IPS DF 6.9 (cell line): ENCODE measurements around the gene GREB1.

Experiments used
- DNase-seq: peaks from one replicate; pipeline ENCODE4 v3.0.0-alpha.2; 2013; ENCODE audit warnings: low read depth, low spot score
- H3K27ac ChIP-seq: one replicate; pipeline ENCODE4 v1.5.1; 2013; ENCODE audit warnings: low read length, control low read depth
- H3K27me3 ChIP-seq: 2 replicates; pipeline ENCODE4 v1.6.1; 2013; ENCODE audit warnings: mild to moderate bottlenecking, low read length; ENCODE audit not compliant: control insufficient read depth, insufficient read depth
- H3K36me3 ChIP-seq: 2 replicates; pipeline ENCODE4 v1.6.1; 2013; ENCODE audit warnings: low read length; ENCODE audit not compliant: control insufficient read depth, insufficient read depth
- H3K4me1 ChIP-seq: 2 replicates; pipeline ENCODE4 v1.6.1; 2013; ENCODE audit warnings: low read length; ENCODE audit not compliant: control insufficient read depth, insufficient read depth
- H3K4me3 ChIP-seq: 2 replicates; pipeline ENCODE4 v1.5.1; 2013; ENCODE audit warnings: mild to moderate bottlenecking, low read length
- H3K9me3 ChIP-seq: 2 replicates; pipeline ENCODE4 v1.6.1; 2013; ENCODE audit warnings: low read length, inconsistent platforms; ENCODE audit not compliant: control insufficient read depth, insufficient read depth
- WGBS: extraction: QIAGEN DNeasy Blood & Tissue Kit; methylation state at CpG from one replicate; pipeline ENCODE4 v1.1.7; 2013; ENCODE audit warnings: mixed read lengths, missing lambda C conversion rate; ENCODE audit not compliant: insufficient read length, insufficient coverage; 5-methylcytosine and 5-hydroxymethylcytosine counted together

GREB1 gene

GRCh38 chr2:11512431-11512830, 21.4 kb upstream of the GREB1 start:
- Histone ChIP-seq H3K27me3 (no peaks in the 10 kb centered on the region), H3K9me3 (0 out of 2 replicates have a peak, but pooled peaks cover 1% of the 10 kb centered on the region), H3K4me3 (no peak overlapping the region), H3K4me1 (peaks cover 2% of the 10 kb centered on the region), H3K27ac (no peak overlapping the region), H3K36me3 (no peaks in the 10 kb centered on the region)
- WGBS = no CpG with 5 or more reads among the region's 5 CpGs
- no peak for DNase-seq

DNA sequence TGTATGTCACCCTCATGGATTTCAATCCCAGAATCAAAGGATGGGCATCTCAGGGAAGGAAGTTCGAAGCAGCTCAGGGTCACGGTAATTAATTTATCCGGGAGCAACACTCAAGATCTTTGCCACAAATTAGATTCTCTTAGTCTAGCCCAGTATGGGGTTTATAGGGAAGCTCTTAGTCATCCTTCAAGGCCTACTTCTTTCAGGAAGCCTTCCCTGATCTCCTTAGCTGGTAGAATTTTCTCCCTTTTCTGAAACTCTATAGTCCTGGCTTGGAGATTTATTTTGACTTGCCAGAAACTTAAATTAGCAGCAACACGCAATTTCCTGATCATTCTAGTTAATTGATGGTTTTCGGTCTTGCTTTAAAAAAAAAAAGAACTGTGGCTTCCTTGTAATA, 20.5 kb upstream of the GREB1 start:
- no CpG with 5 or more reads among the region's 5 CpGs for WGBS
- H3K27ac ChIP-seq = no peak overlapping the region
- H3K4me3 ChIP-seq = no peak overlapping the region
- no peak for DNase-seq
- no peaks in the 10 kb centered on the region for H3K36me3 ChIP-seq
- peaks cover 2% of the 10 kb centered on the region for H3K4me1 ChIP-seq
- 0 out of 2 replicates have a peak, but pooled peaks cover 1% of the 10 kb centered on the region for H3K9me3 ChIP-seq
- H3K27me3 ChIP-seq = no peaks in the 10 kb centered on the region

- Histone ChIP-seq H3K4me3 (no peak overlapping the region), H3K36me3 (no peaks in the 10 kb centered on the region), H3K27me3 (no peaks in the 10 kb centered on the region), H3K27ac (no peak overlapping the region), H3K4me1 (peaks cover 2% of the 10 kb centered on the region), H3K9me3 (0 out of 2 replicates have a peak, but pooled peaks cover 1% of the 10 kb centered on the region)
- WGBS = no CpG with 5 or more reads among the region's 3 CpGs
- no peak for DNase-seq
Observed at GRCh38 chr2:11514081-11514730, 19.6 kb upstream of the GREB1 start.

DNA sequence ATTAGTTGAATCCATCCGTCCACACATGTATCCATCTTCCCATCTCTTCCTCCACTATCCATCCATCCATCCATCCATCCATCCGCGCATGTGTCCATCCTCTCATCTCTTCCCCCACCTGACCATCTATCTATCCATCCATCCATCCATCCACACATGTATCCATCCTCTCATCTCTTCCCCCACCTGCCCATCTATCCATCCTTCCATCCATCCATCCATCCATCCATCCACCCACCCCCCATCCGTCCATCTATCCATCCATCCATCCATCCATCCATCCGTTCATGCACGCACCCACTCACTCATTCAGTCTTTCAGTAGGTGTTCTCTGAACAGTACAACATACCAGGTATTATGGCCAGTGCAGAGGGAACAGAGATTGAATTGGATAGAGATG, 18.9 kb upstream of the GREB1 start:
- H3K27ac ChIP-seq = no peak overlapping the region
- 0 out of 2 replicates have a peak, but pooled peaks cover 1% of the 10 kb centered on the region for H3K9me3 ChIP-seq
- H3K36me3 ChIP-seq = no peaks in the 10 kb centered on the region
- 100% methylated on average over 4 of the region's 6 CpGs for WGBS
- DNase-seq = no peak
- no peak overlapping the region for H3K4me3 ChIP-seq
- H3K27me3 ChIP-seq = no peaks in the 10 kb centered on the region
- peaks cover 2% of the 10 kb centered on the region for H3K4me1 ChIP-seq

DNA sequence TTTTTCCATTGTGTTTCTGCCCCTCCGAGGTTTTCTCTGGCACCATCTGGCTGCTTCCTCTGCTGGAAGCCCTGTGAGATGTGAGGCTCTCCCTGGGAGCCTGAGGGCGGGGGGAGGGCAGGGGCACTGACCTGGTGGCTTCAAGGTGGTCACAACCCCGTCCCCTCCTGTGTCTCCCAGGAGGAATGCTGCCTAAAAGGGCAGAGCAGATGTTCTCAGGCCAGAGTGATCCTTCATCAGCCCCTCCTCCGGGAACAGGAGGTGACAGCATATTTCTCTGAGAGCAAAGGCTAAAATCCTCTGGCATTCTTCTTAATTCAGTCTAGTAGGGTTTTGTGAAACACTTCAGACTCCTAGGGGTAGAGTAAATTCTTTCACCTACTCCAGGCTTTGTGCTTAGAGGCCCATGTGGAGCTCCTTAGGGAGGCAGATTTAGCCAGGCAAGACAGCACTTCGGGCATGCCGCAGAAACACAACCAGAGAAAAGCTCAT, 18.3 kb upstream of the GREB1 start:
- no CpG with 5 or more reads among the region's 6 CpGs for WGBS
- no peaks in the 10 kb centered on the region for H3K27me3 ChIP-seq
- peaks cover 2% of the 10 kb centered on the region for H3K4me1 ChIP-seq
- no peak for DNase-seq
- H3K27ac ChIP-seq = no peak overlapping the region
- 0 out of 2 replicates have a peak, but pooled peaks cover 1% of the 10 kb centered on the region for H3K9me3 ChIP-seq
- H3K36me3 ChIP-seq = no peaks in the 10 kb centered on the region
- no peak overlapping the region for H3K4me3 ChIP-seq

- DNase-seq = no peak
- H3K27me3 ChIP-seq = no peaks in the 10 kb centered on the region
- no CpG with 5 or more reads among the region's 10 CpGs for WGBS
Observed at GRCh38 chr2:11516984-11517648, 16.7 kb upstream of the GREB1 start.

DNA sequence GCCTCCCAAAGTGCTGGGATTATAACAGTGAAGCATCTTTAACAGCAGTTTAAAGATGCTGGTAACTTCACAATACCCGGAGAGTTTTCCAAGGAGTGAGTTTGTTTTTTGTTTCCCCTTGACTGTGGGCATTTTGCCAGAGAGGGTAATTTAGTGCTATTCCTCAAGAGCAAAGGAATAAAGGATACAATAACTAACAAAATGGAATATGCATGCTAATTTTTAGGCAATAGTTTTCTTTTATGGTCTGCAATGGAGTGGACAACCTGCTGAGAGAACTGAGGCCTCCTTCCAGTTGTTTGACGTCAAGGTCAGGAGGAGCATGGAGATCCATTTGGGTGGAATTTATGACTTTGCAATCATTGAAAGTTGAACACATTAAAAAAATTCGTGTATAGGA, 15.9 kb upstream of the GREB1 start:
- no peak overlapping the region for H3K27ac ChIP-seq
- no peaks in the 10 kb centered on the region for H3K36me3 ChIP-seq
- no peak overlapping the region for H3K4me3 ChIP-seq
- no peak for DNase-seq
- H3K9me3 ChIP-seq = 0 out of 2 replicates have a peak, but pooled peaks cover 1% of the 10 kb centered on the region
- no peaks in the 10 kb centered on the region for H3K27me3 ChIP-seq
- peaks cover 2% of the 10 kb centered on the region for H3K4me1 ChIP-seq
- no CpG with 5 or more reads among the region's 3 CpGs for WGBS

More at GRCh38 chr2:11516984-11517648, 16.7 kb upstream of the GREB1 start:
- Histone ChIP-seq H3K27ac (no peak overlapping the region), H3K9me3 (0 out of 2 replicates have a peak, but pooled peaks cover 1% of the 10 kb centered on the region), H3K4me1 (peaks cover 2% of the 10 kb centered on the region), H3K4me3 (no peak overlapping the region), H3K36me3 (no peaks in the 10 kb centered on the region)

DNA sequence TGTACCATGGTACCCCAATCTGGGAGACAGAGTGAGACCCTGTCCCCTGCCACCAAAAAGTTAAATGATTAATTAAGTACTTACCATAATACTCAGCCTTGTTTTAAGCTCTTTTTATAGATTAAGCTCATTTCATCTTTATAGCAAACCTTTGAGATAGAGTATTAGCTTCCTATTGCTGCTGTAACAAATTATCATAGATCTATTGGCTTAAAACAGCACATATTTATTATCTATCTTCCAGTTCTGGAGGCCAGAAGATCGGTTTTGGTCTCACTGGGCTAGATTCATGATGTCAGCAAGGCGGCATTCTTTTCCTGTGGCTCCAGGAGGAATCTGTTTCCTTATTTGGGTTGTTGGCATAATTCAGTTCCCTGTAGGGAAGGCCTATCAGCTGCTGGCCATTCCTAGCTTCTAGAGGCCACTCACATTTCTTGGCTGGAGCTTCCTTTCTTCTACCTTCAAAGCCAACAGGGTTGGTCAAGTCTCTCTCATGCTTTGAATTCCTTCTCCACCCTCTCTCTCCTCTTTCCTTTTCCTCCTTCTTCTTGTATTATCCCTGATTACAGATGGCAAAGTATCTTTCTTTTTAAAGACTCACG, 13.7 kb upstream of the GREB1 start:
- H3K9me3 ChIP-seq = 0 out of 2 replicates have a peak, but pooled peaks cover 1% of the 10 kb centered on the region
- H3K36me3 ChIP-seq = no peaks in the 10 kb centered on the region
- H3K4me3 ChIP-seq = no peak overlapping the region
- no CpG with 5 or more reads among the region's 3 CpGs for WGBS
- no peak overlapping the region for H3K27ac ChIP-seq
- no peaks in the 10 kb centered on the region for H3K27me3 ChIP-seq
- peaks cover 2% of the 10 kb centered on the region; the same call in 1 of the 2 replicates for H3K4me1 ChIP-seq
- DNase-seq = no peak

- no CpG with 5 or more reads among the region's 8 CpGs for WGBS
- Histone ChIP-seq H3K4me3 (no peak overlapping the region), H3K27ac (no peak overlapping the region), H3K27me3 (no peaks in the 10 kb centered on the region), H3K36me3 (no peaks in the 10 kb centered on the region), H3K9me3 (no peaks in the 10 kb centered on the region), H3K4me1 (peaks cover 3% of the 10 kb centered on the region; the same call in 1 of the 2 replicates)
- DNase-seq = no peak
Observed at GRCh38 chr2:11521775-11522174, 12.1 kb upstream of the GREB1 start.

DNA sequence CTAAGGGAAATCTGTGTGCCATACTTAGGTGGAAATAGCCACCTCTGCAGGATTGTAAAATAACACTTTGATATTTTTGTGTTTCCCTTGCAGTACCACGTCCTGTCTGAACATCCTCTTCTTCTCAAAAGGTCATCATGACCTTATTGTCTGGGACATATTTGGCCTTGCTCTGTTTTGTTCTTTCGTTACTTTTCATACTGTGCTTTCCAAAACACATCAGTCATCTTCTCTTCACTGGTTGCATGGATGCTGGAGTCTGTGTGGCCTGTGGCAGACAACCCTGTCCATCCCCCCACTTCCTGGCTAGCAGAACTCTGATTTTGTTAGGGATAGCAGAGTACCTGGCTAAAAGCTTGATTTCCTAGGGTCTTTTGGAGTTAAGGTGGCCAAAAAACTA, 9.4 kb upstream of the GREB1 start:
- WGBS = no CpG with 5 or more reads among the region's 2 CpGs
- no peaks in the 10 kb centered on the region for H3K9me3 ChIP-seq
- H3K4me1 ChIP-seq = peaks cover 3% of the 10 kb centered on the region; the same call in 1 of the 2 replicates
- H3K27ac ChIP-seq = no peak overlapping the region
- no peak for DNase-seq
- no peaks in the 10 kb centered on the region for H3K36me3 ChIP-seq
- H3K27me3 ChIP-seq = no peaks in the 10 kb centered on the region
- H3K4me3 ChIP-seq = no peak overlapping the region
